Measurements from ENCODE around the gene PMP22.

PMP22 gene

DNA sequence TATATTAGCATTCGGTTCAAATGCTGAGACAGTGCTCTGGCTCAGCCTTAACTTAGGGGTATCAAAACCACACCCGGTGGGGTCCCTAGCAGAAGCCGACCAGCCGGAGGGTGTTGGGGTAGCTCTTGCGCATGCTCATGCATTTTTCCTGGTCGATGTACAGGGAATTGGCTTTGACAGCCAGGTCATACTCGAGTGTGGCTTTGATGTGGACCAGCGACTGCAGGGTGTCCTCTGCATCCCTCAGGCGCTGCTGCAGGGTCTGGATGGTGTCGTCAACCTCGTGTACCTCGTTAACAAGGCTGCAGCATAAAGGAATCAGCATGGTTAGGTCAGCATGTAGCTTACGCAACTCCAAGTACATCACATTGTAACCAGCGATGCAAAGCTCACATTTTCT is 38.7 kb upstream of the PMP22 start:
- no peak overlapping the region for H3K4me2 ChIP-seq (ENCODE audit: low read depth, low read length)
- H3K9me2 ChIP-seq (replicated peaks; ENCODE audit: insufficient read depth, low read length) = no peaks in the 10 kb centered on the region
- no peak overlapping the region for H2AFZ ChIP-seq (ENCODE audit: low read length)
- no peak overlapping the region for H3K4me3 ChIP-seq (ENCODE audit: low read length)
- H3K4me1 ChIP-seq (ENCODE audit: low read length) = no peaks in the 10 kb centered on the region
- no peak overlapping the region for H3K9ac ChIP-seq (ENCODE audit: low read length)
- no peaks in the 10 kb centered on the region for H3K9me3 ChIP-seq (replicated peaks; ENCODE audit: insufficient read depth, low read length)
- H3F3A ChIP-seq (ENCODE audit: insufficient read depth, low read length) = no peaks in the 10 kb centered on the region
- no peaks in the 10 kb centered on the region for H3K79me2 ChIP-seq (ENCODE audit: low read length)
- H3K27ac ChIP-seq (ENCODE audit: low read length) = no peak overlapping the region
- DNase-seq = no peak
- TF ChIP-seq EZH2phosphoT487 (IDR thresholded peaks at IDR 0.05; ENCODE audit: low read length) (no peak), EZH2 (optimal IDR thresholded peaks at IDR 0.05; ENCODE audit: low read depth, low read length) (no peak)
- TF ChIP-seq, protein P1, sequence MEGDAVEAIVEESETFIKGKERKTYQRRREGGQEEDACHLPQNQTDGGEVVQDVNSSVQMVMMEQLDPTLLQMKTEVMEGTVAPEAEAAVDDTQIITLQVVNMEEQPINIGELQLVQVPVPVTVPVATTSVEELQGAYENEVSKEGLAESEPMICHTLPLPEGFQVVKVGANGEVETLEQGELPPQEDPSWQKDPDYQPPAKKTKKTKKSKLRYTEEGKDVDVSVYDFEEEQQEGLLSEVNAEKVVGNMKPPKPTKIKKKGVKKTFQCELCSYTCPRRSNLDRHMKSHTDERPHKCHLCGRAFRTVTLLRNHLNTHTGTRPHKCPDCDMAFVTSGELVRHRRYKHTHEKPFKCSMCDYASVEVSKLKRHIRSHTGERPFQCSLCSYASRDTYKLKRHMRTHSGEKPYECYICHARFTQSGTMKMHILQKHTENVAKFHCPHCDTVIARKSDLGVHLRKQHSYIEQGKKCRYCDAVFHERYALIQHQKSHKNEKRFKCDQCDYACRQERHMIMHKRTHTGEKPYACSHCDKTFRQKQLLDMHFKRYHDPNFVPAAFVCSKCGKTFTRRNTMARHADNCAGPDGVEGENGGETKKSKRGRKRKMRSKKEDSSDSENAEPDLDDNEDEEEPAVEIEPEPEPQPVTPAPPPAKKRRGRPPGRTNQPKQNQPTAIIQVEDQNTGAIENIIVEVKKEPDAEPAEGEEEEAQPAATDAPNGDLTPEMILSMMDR (IDR thresholded peaks at IDR 0.05; ENCODE audit: low read length) = no peak
- H3K36me3 ChIP-seq (replicated peaks; ENCODE audit: insufficient read depth, low read length) = no peaks in the 10 kb centered on the region
- no peaks in the 10 kb centered on the region for H3K27me3 ChIP-seq (replicated peaks; ENCODE audit: insufficient read depth, low read length)
- H4K20me1 ChIP-seq (ENCODE audit: insufficient read depth, low read length) = no peaks in the 10 kb centered on the region

DNA sequence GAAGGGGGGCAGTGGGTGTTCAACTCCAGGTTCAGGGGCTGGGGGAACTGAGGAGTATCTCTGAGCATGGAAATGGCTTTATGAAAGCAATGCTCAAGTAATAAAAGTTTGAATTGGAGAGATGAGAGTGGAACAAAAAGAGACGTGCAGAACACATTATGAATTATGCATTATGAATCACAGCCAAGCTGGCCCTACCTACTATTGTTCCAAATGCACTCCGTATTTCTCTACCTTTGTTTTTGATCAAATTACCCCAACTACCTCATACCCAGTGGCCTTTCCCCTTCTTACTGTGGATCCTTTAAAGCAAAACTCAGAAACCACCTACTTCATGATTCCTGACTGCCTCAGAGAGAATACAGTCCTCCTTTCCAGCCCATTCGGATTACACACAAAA is 38.1 kb upstream of the PMP22 start:
- H3K9ac ChIP-seq (ENCODE audit: low read length) = no peak overlapping the region
- no peaks in the 10 kb centered on the region for H3F3A ChIP-seq (ENCODE audit: insufficient read depth, low read length)
- no peak overlapping the region for H3K4me3 ChIP-seq (ENCODE audit: low read length)
- H3K9me3 ChIP-seq (replicated peaks; ENCODE audit: insufficient read depth, low read length) = no peaks in the 10 kb centered on the region
- no peaks in the 10 kb centered on the region for H4K20me1 ChIP-seq (ENCODE audit: insufficient read depth, low read length)
- H3K27me3 ChIP-seq (replicated peaks; ENCODE audit: insufficient read depth, low read length) = no peaks in the 10 kb centered on the region
- no peak overlapping the region for H2AFZ ChIP-seq (ENCODE audit: low read length)
- H3K9me2 ChIP-seq (replicated peaks; ENCODE audit: insufficient read depth, low read length) = no peaks in the 10 kb centered on the region
- DNase-seq = no peak
- H3K36me3 ChIP-seq (replicated peaks; ENCODE audit: insufficient read depth, low read length) = no peaks in the 10 kb centered on the region
- no peak overlapping the region for H3K4me2 ChIP-seq (ENCODE audit: low read depth, low read length)
- TF ChIP-seq, protein P1 (IDR thresholded peaks at IDR 0.05; ENCODE audit: low read length) = no peak
- TF ChIP-seq EZH2phosphoT487 (IDR thresholded peaks at IDR 0.05; ENCODE audit: low read length) = no peak
- no peak for TF ChIP-seq EZH2 (optimal IDR thresholded peaks at IDR 0.05; ENCODE audit: low read depth, low read length)
- no peaks in the 10 kb centered on the region for H3K4me1 ChIP-seq (ENCODE audit: low read length)
- no peak overlapping the region for H3K27ac ChIP-seq (ENCODE audit: low read length)
- no peaks in the 10 kb centered on the region for H3K79me2 ChIP-seq (ENCODE audit: low read length)

DNA sequence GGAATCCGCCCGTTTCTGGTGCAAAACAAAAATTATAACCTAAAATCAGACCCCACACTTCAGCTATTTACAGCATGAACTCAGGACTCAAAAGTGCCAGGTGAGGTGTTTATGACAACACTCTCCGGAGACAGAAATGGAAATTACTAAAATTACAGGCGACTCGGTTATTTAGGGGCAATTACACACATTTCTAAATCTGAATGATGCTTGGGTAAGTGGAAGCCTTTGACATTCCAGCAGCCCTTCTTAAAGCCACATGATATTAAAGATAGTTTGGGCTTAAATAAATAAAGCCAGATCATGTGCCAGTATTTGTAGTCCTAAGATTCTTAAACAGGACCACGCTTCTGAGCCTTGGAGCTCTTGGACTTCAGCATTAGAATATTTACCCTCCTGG is 36.7 kb upstream of the PMP22 start:
- TF ChIP-seq EZH2phosphoT487 (IDR thresholded peaks at IDR 0.05; ENCODE audit: low read length) (no peak), EZH2 (optimal IDR thresholded peaks at IDR 0.05; ENCODE audit: low read depth, low read length) (no peak)
- TF ChIP-seq, protein P1 (IDR thresholded peaks at IDR 0.05; ENCODE audit: low read length) = no peak
- no peaks in the 10 kb centered on the region for H3K27me3 ChIP-seq (replicated peaks; ENCODE audit: insufficient read depth, low read length)
- H3F3A ChIP-seq (ENCODE audit: insufficient read depth, low read length) = no peaks in the 10 kb centered on the region
- no peak overlapping the region for H3K27ac ChIP-seq (ENCODE audit: low read length)
- H3K4me1 ChIP-seq (ENCODE audit: low read length) = no peaks in the 10 kb centered on the region
- no peak overlapping the region for H3K4me2 ChIP-seq (ENCODE audit: low read depth, low read length)
- no peak overlapping the region for H3K4me3 ChIP-seq (ENCODE audit: low read length)
- H3K9me2 ChIP-seq (replicated peaks; ENCODE audit: insufficient read depth, low read length) = no peaks in the 10 kb centered on the region
- H3K79me2 ChIP-seq (ENCODE audit: low read length) = no peaks in the 10 kb centered on the region
- DNase-seq = no peak
- H3K9ac ChIP-seq (ENCODE audit: low read length) = no peak overlapping the region
- H3K36me3 ChIP-seq (replicated peaks; ENCODE audit: insufficient read depth, low read length) = no peaks in the 10 kb centered on the region
- no peaks in the 10 kb centered on the region for H4K20me1 ChIP-seq (ENCODE audit: insufficient read depth, low read length)
- no peaks in the 10 kb centered on the region for H3K9me3 ChIP-seq (replicated peaks; ENCODE audit: insufficient read depth, low read length)
- no peak overlapping the region for H2AFZ ChIP-seq (ENCODE audit: low read length)

Measured in MM.1S (cell line).